GM12878 (cell line): ENCODE measurements around the gene WBP2NL. TPM values are rescaled to one million over a fixed set of nuclear protein-coding genes. Genes with fewer than 3 reads are reported as not detected.
A peak's percentile ranks its signal among the peaks of the same experiment; 100 is the strongest.

Experiments
- ATF2 ChIP-seq: IDR thresholded peaks from 2 replicates; pipeline ENCODE4 v1.6.1; 2012; ENCODE audit warnings: low read length, inconsistent platforms
- BCL3 ChIP-seq: IDR thresholded peaks from 2 replicates; pipeline ENCODE4 v1.6.1; 2011; ENCODE audit warnings: borderline replicate concordance, low read depth, mild to moderate bottlenecking, moderate library complexity, low read length; ENCODE audit not compliant: insufficient read depth, poor library complexity, severe bottlenecking
- CEBPZ ChIP-seq: fragments of 150-350 bp; IDR thresholded peaks from 2 replicates; pipeline ENCODE4 v1.6.1; 2016; ENCODE audit warnings: low read depth, low read length
- CREB1 ChIP-seq: IDR thresholded peaks from 2 replicates; pipeline ENCODE4 v1.6.1; 2012; ENCODE audit warnings: low read depth, mild to moderate bottlenecking, inconsistent platforms
- HSF1 ChIP-seq: fragments of 150-350 bp; IDR thresholded peaks from 2 replicates; pipeline ENCODE4 v1.6.1; 2014; ENCODE audit warnings: mild to moderate bottlenecking, low read depth, low read length
- IKZF2 ChIP-seq, 2 experiments: fragments of 450-650 bp; IDR thresholded peaks; 2 replicates each; pipeline ENCODE4 v1.6.1; 2017; ENCODE audit warnings: mild to moderate bottlenecking in 2 of 2, moderate library complexity in 2 of 2
- KAT2A ChIP-seq: conservative IDR thresholded peaks from 2 replicates; pipeline ENCODE4 v1.6.1; 2011; ENCODE audit warnings: low read depth, low read length; ENCODE audit not compliant: control insufficient read depth
- MYC ChIP-seq: IDR thresholded peaks from 2 replicates; pipeline ENCODE4 v1.6.1; 2011; ENCODE audit warnings: mild to moderate bottlenecking, low read length, moderate library complexity, inconsistent platforms; ENCODE audit not compliant: insufficient read depth, insufficient replicate concordance, insufficient read length, severe bottlenecking
- NFYA ChIP-seq: IDR thresholded peaks from 2 replicates; pipeline ENCODE4 v1.6.1; 2011; ENCODE audit warnings: low read depth, mild to moderate bottlenecking, low read length, improper control_type of control experiment, borderline replicate concordance
- RAD21 ChIP-seq: IDR thresholded peaks from 2 replicates; pipeline ENCODE4 v1.6.1; 2011; ENCODE audit warnings: mild to moderate bottlenecking, low read depth, low read length, moderate library complexity; ENCODE audit not compliant: insufficient read depth
- RFX5 ChIP-seq: IDR thresholded peaks from 2 replicates; pipeline ENCODE4 v1.6.1; 2011; ENCODE audit warnings: low read depth, low read length, improper control_type of control experiment
- SMAD1 ChIP-seq: fragments of 450-650 bp; IDR thresholded peaks from 2 replicates; pipeline ENCODE4 v1.6.1; 2018; ENCODE audit warnings: mild to moderate bottlenecking, low read depth; ENCODE audit not compliant: partially characterized antibody
- STAT3 ChIP-seq: IDR thresholded peaks from 2 replicates; pipeline ENCODE4 v1.6.1; 2011; ENCODE audit warnings: low read depth, low read length, improper control_type of control experiment
- TAF1 ChIP-seq: IDR thresholded peaks from 2 replicates; pipeline ENCODE4 v1.6.1; 2011; ENCODE audit warnings: mild to moderate bottlenecking, low read depth, low read length, borderline replicate concordance
- ZZZ3 ChIP-seq: IDR thresholded peaks from 2 replicates; pipeline ENCODE4 v1.6.1; 2011; ENCODE audit warnings: low read depth; ENCODE audit not compliant: control insufficient read depth, insufficient read length
- polyA plus RNA-seq, 11 experiments: library from polyadenylated mRNA; depleted of rRNA in 4 of 11; unstranded in 6 of 11; stranded (reverse) in 5 of 11; fragments of >200 nt; fragmentation: Nextera tagmentation in 4 of 11; fragmentation: Illumina TruSeq in 1 of 11; extraction: Ambion mirVana in 4 of 11; extraction: Trizol in 1 of 11; gene quantifications; 1 replicate in 1 of 11; 2 replicates in 10 of 11; pipeline versions ENCODE4 v1.2.1 to v1.2.3, GENCODE V29; 2011 to 2016; ENCODE audit warnings: inconsistent platforms in 2 of 11, missing spikeins in 2 of 11, low read depth in 1 of 11
- total RNA-seq, 4 experiments: library from RNA; depleted of rRNA in 3 of 4; stranded (reverse); fragments of >200 nt in 3 of 4; fragmentation: Illumina TruSeq in 1 of 4; extraction: Trizol in 1 of 4; gene quantifications; 2 replicates each; pipeline versions ENCODE4 v1.2.1 to v1.2.3, GENCODE V29; 2013 to 2021
- TF ChIP-seq, protein P1 (sequence below), 3 experiments: IDR thresholded peaks in 2 of 3; conservative IDR thresholded peaks in 1 of 3; 2 replicates each; pipeline ENCODE4 v1.5.1; 2011; ENCODE audit warnings: low read depth in 3 of 3, low read length in 3 of 3, mild to moderate bottlenecking in 3 of 3, control low read depth in 2 of 3, moderate library complexity in 2 of 3, inconsistent platforms in 1 of 3, mixed read lengths in 1 of 3; ENCODE audit not compliant: control insufficient read depth in 2 of 3, insufficient read depth in 1 of 3; ENCODE audit errors: extremely low read depth in 1 of 3
- TF ChIP-seq, protein P2 (sequence below): IDR thresholded peaks from 2 replicates; pipeline ENCODE4 v1.6.1; 2012; ENCODE audit warnings: low read depth, low read length, improper control_type of control experiment

WBP2NL gene
- total and polyA plus RNA-seq, 10 of the 15 experiments (the other 5 are each of a cell fraction or from before 2014, with no cell fraction given): 0.46 to 1.9 (median 1.3) TPM

- TF ChIP-seq CEBPZ: no peak
- TF ChIP-seq BCL3: no peak
- TF ChIP-seq MYC: no peak
- TF ChIP-seq NFYA: no peak
- TF ChIP-seq IKZF2 (IDR thresholded peaks at IDR 0.05): no peak
- peak; percentile 84 for TF ChIP-seq CREB1
- no peak for TF ChIP-seq KAT2A
- TF ChIP-seq ZZZ3: no peak
- no peak for TF ChIP-seq STAT3
- TF ChIP-seq, protein P1, sequence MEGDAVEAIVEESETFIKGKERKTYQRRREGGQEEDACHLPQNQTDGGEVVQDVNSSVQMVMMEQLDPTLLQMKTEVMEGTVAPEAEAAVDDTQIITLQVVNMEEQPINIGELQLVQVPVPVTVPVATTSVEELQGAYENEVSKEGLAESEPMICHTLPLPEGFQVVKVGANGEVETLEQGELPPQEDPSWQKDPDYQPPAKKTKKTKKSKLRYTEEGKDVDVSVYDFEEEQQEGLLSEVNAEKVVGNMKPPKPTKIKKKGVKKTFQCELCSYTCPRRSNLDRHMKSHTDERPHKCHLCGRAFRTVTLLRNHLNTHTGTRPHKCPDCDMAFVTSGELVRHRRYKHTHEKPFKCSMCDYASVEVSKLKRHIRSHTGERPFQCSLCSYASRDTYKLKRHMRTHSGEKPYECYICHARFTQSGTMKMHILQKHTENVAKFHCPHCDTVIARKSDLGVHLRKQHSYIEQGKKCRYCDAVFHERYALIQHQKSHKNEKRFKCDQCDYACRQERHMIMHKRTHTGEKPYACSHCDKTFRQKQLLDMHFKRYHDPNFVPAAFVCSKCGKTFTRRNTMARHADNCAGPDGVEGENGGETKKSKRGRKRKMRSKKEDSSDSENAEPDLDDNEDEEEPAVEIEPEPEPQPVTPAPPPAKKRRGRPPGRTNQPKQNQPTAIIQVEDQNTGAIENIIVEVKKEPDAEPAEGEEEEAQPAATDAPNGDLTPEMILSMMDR (IDR thresholded peaks at IDR 0.05 in 2 of 3, conservative IDR thresholded peaks at IDR 0.05 in 1 of 3; ENCODE audit: control insufficient read depth in 2 of 3, extremely low read depth in 1 of 3, insufficient read depth in 1 of 3, low read depth in 3 of 3, low read length in 3 of 3): no peak
- TF ChIP-seq RAD21: no peak
- peak; percentile 96 for TF ChIP-seq TAF1
- TF ChIP-seq, protein P2, sequence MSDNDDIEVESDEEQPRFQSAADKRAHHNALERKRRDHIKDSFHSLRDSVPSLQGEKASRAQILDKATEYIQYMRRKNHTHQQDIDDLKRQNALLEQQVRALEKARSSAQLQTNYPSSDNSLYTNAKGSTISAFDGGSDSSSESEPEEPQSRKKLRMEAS: peak; percentile 61; the same call in 1 of the 2 replicates
- TF ChIP-seq ATF2: no peak
- TF ChIP-seq HSF1: no peak
- no peak for TF ChIP-seq RFX5
- no peak for TF ChIP-seq SMAD1
Measured at GRCh38 chr22:41998361-41999261, at the start of gene WBP2NL (continued).
